ENCODE measurements around the gene TNNI2. TPM values are rescaled to one million over a fixed set of nuclear protein-coding genes. Genes with fewer than 3 reads are reported as not detected.

Gene TNNI2
- total and polyA plus RNA-seq, 10 of the 15 experiments (the other 5 are each of a cell fraction or from before 2014, with no cell fraction given), result 0.14 to 0.79 (median 0.37) TPM; not detected in 4

- no peak for TF ChIP-seq KAT2A (conservative IDR thresholded peaks at IDR 0.05; ENCODE audit: control insufficient read depth, low read depth, low read length)
- TF ChIP-seq POLR2A (IDR thresholded peaks at IDR 0.05; ENCODE audit: low read depth, low read length), result no peak
- TF ChIP-seq BRCA1 (IDR thresholded peaks at IDR 0.05; ENCODE audit: low read depth, low read length), result no peak
- no peak for TF ChIP-seq SREBF2 (IDR thresholded peaks at IDR 0.05; ENCODE audit: low read length)
- no peak for TF ChIP-seq CUX1 (IDR thresholded peaks at IDR 0.05; ENCODE audit: insufficient replicate concordance, low read depth, low read length)
- TF ChIP-seq PAX5 (IDR thresholded peaks at IDR 0.05; ENCODE audit: borderline replicate concordance, low read depth, low read length), result 0 out of 2 replicates have a peak, but pooled peaks have one; percentile 18
- no peak for TF ChIP-seq LARP7 (IDR thresholded peaks at IDR 0.05)
- TF ChIP-seq CBX3 (IDR thresholded peaks at IDR 0.05; ENCODE audit: borderline replicate concordance, low read depth), result no peak
- no peak for TF ChIP-seq TCF3 (IDR thresholded peaks at IDR 0.05; ENCODE audit: borderline replicate concordance, insufficient read depth, low read depth, low read length)
- TF ChIP-seq ESRRA (IDR thresholded peaks at IDR 0.05; ENCODE audit: low read length), result no peak
- no peak for TF ChIP-seq KDM1A (IDR thresholded peaks at IDR 0.05; ENCODE audit: borderline replicate concordance)
- TF ChIP-seq ZNF274 (IDR thresholded peaks at IDR 0.05; ENCODE audit: insufficient read depth, insufficient read length), result no peak
- TF ChIP-seq SUPT20H (IDR thresholded peaks at IDR 0.05; ENCODE audit: borderline replicate concordance, control insufficient read depth, low read depth, low read length), result no peak
- TF ChIP-seq BHLHE40 (IDR thresholded peaks at IDR 0.05; ENCODE audit: borderline replicate concordance in 1 of 2, low read depth in 2 of 2, low read length in 1 of 2), result peak; percentile 18 to 43; a peak in 1 of 4 replicates
- no peak for TF ChIP-seq NFYB (IDR thresholded peaks at IDR 0.05; ENCODE audit: insufficient read depth, low read depth, low read length)
- TF ChIP-seq FOS (IDR thresholded peaks at IDR 0.05; ENCODE audit: borderline replicate concordance, extremely low read depth, insufficient read length), result no peak
- no peak for TF ChIP-seq MXI1 (IDR thresholded peaks at IDR 0.05; ENCODE audit: low read depth, low read length)
- peak; percentile 46; the same call in 1 of the 2 replicates for TF ChIP-seq ZNF24 (IDR thresholded peaks at IDR 0.05)
- no peak for TF ChIP-seq RELA (IDR thresholded peaks at IDR 0.05; ENCODE audit: borderline replicate concordance, partially characterized antibody)
- TF ChIP-seq GATAD2B (conservative IDR thresholded peaks at IDR 0.05; ENCODE audit: low read depth), result no peak
- peak; percentile 76 for TF ChIP-seq RUNX3 (IDR thresholded peaks at IDR 0.05; ENCODE audit: low read length)
- no peak for TF ChIP-seq TARDBP (IDR thresholded peaks at IDR 0.05; ENCODE audit: borderline replicate concordance)
- TF ChIP-seq HCFC1 (IDR thresholded peaks at IDR 0.05; ENCODE audit: low read length), result no peak
- TF ChIP-seq E4F1 (IDR thresholded peaks at IDR 0.05; ENCODE audit: borderline replicate concordance, partially characterized antibody), result no peak
- no peak for TF ChIP-seq ZNF217 (IDR thresholded peaks at IDR 0.05)
Observed at GRCh38 chr11:1839924-1840779, 1.4 kb downstream of the TNNI2 start (continued).
